Colonic mucosa (tissue), 4 donors: ENCODE results near the gene TIFAB. TPM values are rescaled to one million over a fixed set of nuclear protein-coding genes. Genes with fewer than 3 reads are reported as not detected.

Source experiments
- DNase-seq: peaks from one replicate; pipeline ENCODE4 v3.0.0-alpha.2; 2020
- H3K27ac ChIP-seq: fragments of 200-600 bp; one replicate; pipeline ENCODE4 v1.8.0; 2021
- H3K27me3 ChIP-seq: fragments of 200-600 bp; one replicate; pipeline ENCODE4 v1.8.0; 2021
- H3K36me3 ChIP-seq: fragments of 200-600 bp; one replicate; pipeline ENCODE4 v1.8.0; 2021
- H3K4me1 ChIP-seq: fragments of 200-600 bp; one replicate; pipeline ENCODE4 v1.8.0; 2021; ENCODE audit warnings: mild to moderate bottlenecking
- H3K4me3 ChIP-seq: fragments of 200-600 bp; one replicate; pipeline ENCODE4 v1.8.0; 2021
- H3K9ac ChIP-seq, 2 donors: one replicate each; pipeline ENCODE4 v1.7.0; 2013; ENCODE audit warnings: control low read depth in 2 of 2, low read depth in 2 of 2, low read length in 2 of 2
- H3K9me3 ChIP-seq: fragments of 200-600 bp; one replicate; pipeline ENCODE4 v1.8.0; 2021
- intact Hi-C: fragments of 100-400 bp; cut with DNase I; formaldehyde crosslinking; loops from one replicate; pipeline ENCODE4 v1.14.1; 2022
- total RNA-seq, 2 donors: library from RNA; stranded (reverse); fragmentation: NEBNext Ultra II Directional in 1 of 2; extraction: Animal tissue kit (Norgen Biotek cat#: 25700) in 1 of 2; gene quantifications; one replicate each; pipeline ENCODE4 v1.2.1, GENCODE V29; 2021
- TF ChIP-seq, protein P1 (sequence below): fragments of 200-600 bp; IDR thresholded peaks from one replicate; pipeline ENCODE4 v1.8.0; 2022; ENCODE audit warnings: antibody characterized with exemption, mild to moderate bottlenecking
- donor health status: healthy.
- donor health status: DM: no; HTN: no; CAD: no.
- donor health status: DM: no; HTN: no; CAD: no.

TIFAB gene
- total RNA-seq, 2 donors from 2014 or later, result 0.07 to 0.42 TPM

- no peaks in the 10 kb centered on the region for H3K4me1 ChIP-seq
- no peak overlapping the region for H3K27ac ChIP-seq
- H3K27me3 ChIP-seq, result no peaks in the 10 kb centered on the region
- H3K36me3 ChIP-seq, result no peaks in the 10 kb centered on the region
- no peak overlapping the region for H3K4me3 ChIP-seq
- no peaks in the 10 kb centered on the region for H3K9me3 ChIP-seq
- TF ChIP-seq, protein P1, sequence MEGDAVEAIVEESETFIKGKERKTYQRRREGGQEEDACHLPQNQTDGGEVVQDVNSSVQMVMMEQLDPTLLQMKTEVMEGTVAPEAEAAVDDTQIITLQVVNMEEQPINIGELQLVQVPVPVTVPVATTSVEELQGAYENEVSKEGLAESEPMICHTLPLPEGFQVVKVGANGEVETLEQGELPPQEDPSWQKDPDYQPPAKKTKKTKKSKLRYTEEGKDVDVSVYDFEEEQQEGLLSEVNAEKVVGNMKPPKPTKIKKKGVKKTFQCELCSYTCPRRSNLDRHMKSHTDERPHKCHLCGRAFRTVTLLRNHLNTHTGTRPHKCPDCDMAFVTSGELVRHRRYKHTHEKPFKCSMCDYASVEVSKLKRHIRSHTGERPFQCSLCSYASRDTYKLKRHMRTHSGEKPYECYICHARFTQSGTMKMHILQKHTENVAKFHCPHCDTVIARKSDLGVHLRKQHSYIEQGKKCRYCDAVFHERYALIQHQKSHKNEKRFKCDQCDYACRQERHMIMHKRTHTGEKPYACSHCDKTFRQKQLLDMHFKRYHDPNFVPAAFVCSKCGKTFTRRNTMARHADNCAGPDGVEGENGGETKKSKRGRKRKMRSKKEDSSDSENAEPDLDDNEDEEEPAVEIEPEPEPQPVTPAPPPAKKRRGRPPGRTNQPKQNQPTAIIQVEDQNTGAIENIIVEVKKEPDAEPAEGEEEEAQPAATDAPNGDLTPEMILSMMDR, result no peak
- no peak for DNase-seq
- intact Hi-C loops, result loop anchor here (10.0 kb wide), 1 partner anchor 358 kb away; no protein-coding TSS in a partner anchor
- no peak overlapping the region for H3K9ac ChIP-seq
These were observed 15.0 kb upstream of the TIFAB start for GRCh38 chr5:135467051-135467625.

DNA sequence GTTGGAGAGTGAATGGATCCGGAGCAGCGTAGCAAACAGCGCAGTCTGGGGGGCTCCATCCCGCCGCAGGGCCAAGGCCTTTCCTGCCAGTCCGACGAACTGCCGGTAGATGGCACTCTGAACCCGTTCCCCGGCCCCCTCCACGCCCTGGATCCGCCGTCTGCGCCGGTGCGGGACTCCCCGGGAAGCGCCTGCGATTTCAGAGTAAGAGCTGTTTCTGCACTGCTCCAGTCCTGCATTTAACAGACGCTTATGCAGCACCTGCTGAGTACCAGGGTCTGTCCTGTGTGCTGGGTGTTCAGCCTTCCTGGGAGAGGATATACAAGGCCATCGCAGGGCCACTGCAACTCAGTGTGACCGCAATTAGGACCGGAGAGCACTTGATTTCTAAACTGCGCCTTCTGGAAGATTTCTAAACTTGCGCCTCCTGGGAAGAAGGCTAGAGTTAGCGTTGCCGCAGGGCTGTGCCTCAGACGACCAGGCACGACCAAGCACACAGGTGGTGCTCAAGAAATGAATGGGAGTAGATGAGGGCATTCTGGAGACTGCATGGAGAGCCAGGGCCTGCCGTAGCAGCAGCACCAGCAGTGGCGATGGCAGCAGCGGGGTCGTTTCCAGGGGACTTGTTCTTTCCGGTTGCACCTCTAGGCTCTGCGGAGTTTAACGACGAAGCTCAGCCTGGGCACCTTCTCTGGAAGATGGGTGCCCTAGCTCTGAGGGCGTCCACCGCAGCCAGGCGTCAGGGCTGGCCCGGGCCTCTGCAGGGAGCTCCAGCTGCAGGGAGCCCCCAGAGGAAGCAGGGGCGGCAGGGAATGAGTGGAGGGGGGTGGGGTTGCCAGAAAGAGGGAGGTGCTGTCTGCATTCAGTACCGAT lies 14.3 kb upstream of the TIFAB start:
- no peaks in the 10 kb centered on the region for H3K27me3 ChIP-seq
- H3K9ac ChIP-seq, result no peak overlapping the region
- DNase-seq, result peak; percentile 66
- intact Hi-C loops, result loop anchor here (10.0 kb wide), 1 partner anchor 358 kb away; no protein-coding TSS in a partner anchor
- H3K36me3 ChIP-seq, result no peaks in the 10 kb centered on the region
- TF ChIP-seq, protein P1, result peak; percentile 75
- H3K4me1 ChIP-seq, result no peaks in the 10 kb centered on the region
- no peak overlapping the region for H3K4me3 ChIP-seq
- H3K27ac ChIP-seq, result no peak overlapping the region
- no peaks in the 10 kb centered on the region for H3K9me3 ChIP-seq

GRCh38 chr5:135465391-135466122 lies 13.4 kb upstream of the TIFAB start:
- Histone ChIP-seq H3K36me3 (no peaks in the 10 kb centered on the region), H3K9ac (no peak overlapping the region), H3K4me3 (no peak overlapping the region), H3K4me1 (no peaks in the 10 kb centered on the region), H3K27ac (no peak overlapping the region), H3K27me3 (no peaks in the 10 kb centered on the region), H3K9me3 (no peaks in the 10 kb centered on the region)
- TF ChIP-seq, protein P1, result no peak
- intact Hi-C loops, result loop anchor here (2.0 to 10.0 kb wide), 2 partner anchors 87 to 359 kb away; no protein-coding TSS in a partner anchor
- no peak for DNase-seq

DNA sequence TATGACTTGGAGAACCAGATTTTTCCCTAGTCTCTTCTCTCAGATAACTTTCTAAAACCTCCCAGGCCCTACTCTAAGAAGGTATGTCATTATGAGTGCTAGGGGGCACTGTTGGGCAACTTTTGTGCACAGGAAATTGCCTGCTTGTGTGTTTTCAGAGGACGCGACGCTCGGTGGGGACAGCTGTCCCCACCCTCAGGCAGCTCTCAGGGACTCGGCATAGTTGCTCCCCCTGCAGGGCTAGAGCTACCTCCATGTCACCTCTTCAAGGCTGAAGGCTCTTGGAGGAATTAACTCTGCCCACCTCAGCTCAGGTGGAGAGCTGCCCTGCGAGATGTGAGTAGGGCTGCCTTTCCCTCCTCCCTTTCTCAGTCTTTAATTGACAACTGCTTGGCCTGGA lies 10.2 kb upstream of the TIFAB start:
- no peaks in the 10 kb centered on the region for H3K9me3 ChIP-seq
- DNase-seq, result peak; percentile 51
- TF ChIP-seq, protein P1, result peak; percentile 34
- no peak overlapping the region for H3K9ac ChIP-seq
- no peak overlapping the region for H3K4me3 ChIP-seq
- intact Hi-C loops, result loop anchor here (10.0 kb wide), 1 partner anchor 362 kb away; no protein-coding TSS in a partner anchor
- no peaks in the 10 kb centered on the region for H3K4me1 ChIP-seq
- H3K27me3 ChIP-seq, result no peaks in the 10 kb centered on the region
- H3K36me3 ChIP-seq, result no peaks in the 10 kb centered on the region
- H3K27ac ChIP-seq, result no peak overlapping the region

- no peak overlapping the region for H3K9ac ChIP-seq
- H3K27me3 ChIP-seq, result no peaks in the 10 kb centered on the region
- H3K4me1 ChIP-seq, result no peaks in the 10 kb centered on the region
- TF ChIP-seq, protein P1, result no peak
- intact Hi-C loops, result loop anchor here (10.0 kb wide), 1 partner anchor 363 kb away; no protein-coding TSS in a partner anchor
- no peaks in the 10 kb centered on the region for H3K36me3 ChIP-seq
- DNase-seq, result no peak
- no peaks in the 10 kb centered on the region for H3K9me3 ChIP-seq
- H3K27ac ChIP-seq, result no peak overlapping the region
- H3K4me3 ChIP-seq, result no peak overlapping the region
These were observed 9.5 kb upstream of the TIFAB start for GRCh38 chr5:135461481-135462151.
